ENCODE results near the gene DGKG.

Gene DGKG

GRCh38 chr3:186366206-186366605, 4.2 kb upstream of the DGKG start:
- DNase-seq, result no peak

DNA sequence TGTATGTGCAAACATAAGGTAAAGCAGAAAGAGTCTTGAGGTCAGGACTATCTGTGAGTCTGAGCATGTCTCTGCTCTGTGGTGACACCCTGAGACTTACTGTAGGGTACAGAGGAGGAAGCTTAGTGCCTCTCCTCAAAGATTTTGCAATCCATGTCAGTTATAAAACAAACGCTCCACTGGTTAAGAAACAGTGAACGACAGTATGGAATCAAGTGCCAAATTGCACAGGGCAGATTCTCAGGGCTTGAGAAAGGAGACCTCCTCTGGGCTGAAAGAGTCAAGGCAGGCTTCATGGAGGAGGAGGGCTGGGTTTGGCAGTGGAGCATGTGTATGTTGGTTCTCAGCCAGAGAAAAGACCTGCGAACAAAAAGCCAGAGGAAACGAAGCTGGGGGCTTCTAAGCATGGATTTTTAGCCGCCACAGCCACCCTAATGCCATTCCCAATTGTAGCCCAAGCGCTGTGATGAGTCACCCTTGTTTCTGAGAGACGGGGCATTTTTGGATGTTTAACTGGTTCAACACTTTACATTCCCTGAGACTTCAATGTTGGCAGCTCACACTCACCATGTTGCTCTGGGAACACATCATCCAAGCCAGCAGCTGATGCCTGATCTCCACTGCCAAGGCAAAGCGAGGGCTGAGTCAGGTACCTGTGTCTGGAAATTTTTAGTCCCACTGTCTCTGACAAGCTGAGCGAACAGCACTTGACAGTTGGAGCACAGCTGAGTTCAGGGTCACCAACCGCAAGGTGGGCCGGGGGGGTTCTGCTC, 3.4 kb upstream of the DGKG start:
- no peak for DNase-seq

DNA sequence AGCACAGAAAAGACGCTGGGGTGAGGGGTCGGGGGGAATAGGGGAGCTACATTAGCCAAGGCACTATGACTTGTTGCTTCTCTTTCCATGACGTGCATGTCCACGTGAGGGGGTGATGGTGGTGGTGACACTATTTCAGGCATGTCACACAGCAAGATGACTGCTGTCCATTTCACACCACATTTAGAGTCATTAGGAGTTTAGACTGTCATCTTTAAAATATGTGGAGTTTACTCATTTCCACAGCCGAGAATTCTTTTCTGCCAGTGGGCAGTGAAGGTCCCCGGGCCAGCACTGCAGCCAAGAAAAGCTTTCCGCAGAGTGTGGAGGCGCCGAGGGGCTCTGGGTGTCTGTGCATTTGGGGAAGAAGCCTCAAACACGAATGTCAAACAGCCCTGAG, 954 bp upstream of the DGKG start:
- DNase-seq, result no peak

DNA sequence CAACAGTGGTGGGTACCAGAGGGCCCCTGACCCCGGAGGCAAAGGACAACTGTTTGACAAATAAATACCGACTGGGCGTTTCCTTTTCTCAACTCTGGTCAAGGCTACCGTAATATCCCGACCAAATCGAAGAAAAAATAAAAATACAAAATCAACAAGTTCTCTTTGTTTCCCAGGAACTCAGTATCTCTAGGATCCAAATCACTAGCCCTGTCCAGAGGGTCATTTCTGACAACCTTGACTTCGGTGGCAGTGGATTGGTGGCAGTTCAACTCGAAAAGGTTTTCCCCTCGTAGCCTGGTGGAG, 456 bp upstream of the DGKG start:
- no peak for DNase-seq

- no peak for DNase-seq
These were observed 730 bp downstream of the DGKG start for GRCh38 chr3:186361246-186361761.

GRCh38 chr3:186360779-186361178, 1.3 kb downstream of the DGKG start:
- no peak for DNase-seq

DNA sequence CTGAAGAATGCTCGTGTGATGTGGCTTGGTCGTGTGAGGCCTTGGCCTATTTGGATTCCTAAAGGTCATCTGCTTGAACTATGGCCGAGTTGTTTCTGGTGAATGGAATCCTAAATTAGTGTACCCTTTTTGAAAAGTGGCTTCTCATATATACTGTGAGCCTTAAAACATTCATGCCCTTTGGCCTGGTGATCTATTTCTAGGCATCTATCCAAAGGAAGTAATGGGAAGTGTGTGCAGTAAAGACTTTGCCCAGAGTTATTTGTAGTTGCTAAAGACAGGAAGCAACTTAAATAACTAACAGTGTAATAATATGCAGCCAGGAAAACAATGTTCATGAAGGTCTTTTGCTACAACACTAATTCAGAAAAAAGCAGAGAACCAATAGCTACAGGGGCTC, 3.0 kb downstream of the DGKG start:
- no peak for DNase-seq

- no peak for DNase-seq
These were observed 5.9 kb downstream of the DGKG start for GRCh38 chr3:186356152-186356551.

DNA sequence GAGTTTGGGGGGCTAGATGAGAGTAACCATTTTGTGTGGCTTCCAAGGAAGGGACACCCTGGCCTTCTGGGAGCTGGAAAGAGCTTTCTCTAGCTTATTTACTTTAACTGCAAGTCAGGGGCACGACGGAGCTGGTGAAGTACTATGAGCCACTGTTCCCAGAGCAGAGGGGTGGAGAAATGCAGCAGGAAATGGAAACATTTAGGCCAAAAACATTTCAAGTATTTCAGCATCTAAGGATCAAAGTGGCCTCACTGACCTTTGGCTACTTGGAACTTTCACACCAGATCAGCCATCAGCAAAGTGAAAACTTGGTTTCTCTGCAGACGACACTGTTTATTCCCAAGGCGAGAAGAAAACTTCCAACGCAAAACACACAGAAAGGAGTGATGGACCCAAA, 7.9 kb downstream of the DGKG start:
- no peak for DNase-seq

DNA sequence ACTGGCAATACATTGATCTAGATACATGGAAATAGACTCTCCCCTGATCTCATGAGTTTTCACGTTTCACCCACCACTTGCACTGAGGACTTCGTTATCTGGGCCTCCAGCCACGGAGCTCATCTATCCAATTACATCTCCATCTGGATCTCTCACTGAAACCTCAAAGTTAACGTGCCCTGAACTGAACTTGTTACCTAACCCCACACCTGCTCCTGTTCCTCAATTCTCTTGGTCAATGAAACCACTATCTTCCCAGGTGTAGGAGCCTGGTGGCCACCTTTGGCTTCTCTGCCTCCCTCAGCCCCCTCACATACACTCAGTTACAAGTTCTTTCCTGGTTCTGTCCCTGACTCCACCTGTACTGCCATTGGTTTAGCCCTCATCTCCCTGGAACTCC, 9.7 kb downstream of the DGKG start:
- no peak for DNase-seq

DNA sequence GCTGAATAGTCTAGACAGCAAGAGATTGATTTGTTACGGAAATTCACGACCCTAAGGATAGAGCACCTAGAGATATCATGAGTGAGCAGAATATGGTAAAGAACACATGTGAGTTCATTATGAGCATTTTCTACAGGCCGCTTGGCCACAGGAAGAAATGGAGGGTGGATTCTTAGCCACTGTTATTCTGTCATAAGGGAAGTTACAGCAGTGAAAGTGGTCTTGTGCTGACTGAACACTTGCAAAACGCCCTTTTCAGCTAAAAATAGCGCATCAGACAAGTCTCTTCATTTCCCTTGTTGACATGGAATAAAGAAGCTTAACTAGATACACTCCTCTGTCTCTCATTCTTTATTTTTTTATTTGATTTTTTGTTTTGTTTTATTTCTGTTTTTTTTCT, 19.8 kb downstream of the DGKG start:
- DNase-seq, result peak; percentile 31

DNA sequence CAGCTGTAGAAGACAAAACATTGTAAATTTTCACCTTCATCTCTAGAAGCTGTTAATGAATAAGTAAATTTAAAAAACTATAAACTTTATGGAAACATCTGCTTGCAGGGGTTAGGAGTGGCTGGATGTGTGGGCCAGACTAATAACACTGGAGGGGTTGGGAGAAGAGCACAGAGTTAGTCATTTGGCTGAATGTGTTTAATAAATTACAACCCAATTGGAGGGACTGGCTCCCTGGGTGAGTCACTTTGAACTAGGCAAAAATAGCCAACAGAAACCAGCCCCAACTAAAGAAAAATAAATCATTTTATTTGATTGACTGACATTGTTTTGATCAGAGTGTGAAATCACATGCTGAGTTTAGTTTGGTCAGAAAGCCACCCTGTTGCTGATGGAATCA, 21.8 kb downstream of the DGKG start:
- no peak for DNase-seq

- DNase-seq, result no peak
These were observed 22.7 kb downstream of the DGKG start for GRCh38 chr3:186339180-186339918.

DNA sequence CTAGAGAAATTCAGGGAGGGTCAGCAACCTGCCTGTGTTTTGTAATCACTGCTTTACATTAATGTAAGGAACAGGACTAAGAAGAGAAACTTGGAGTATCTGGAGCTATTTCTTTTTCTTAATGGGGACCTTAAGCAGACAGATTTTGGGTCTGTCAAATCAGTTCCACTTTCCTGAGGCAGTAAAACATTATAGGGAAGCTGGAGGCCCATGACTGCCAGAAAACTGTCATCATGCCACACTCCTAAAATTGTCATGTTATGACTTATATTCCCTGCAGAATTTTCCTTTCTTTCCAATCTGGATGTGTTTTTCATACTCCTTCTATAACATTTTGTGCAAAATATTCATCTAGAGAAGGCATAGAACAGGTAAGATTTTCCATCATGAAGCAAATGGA, 28.8 kb downstream of the DGKG start:
- DNase-seq, result no peak

- no peak for DNase-seq
These were observed 31.1 kb downstream of the DGKG start for GRCh38 chr3:186330772-186331460.

GRCh38 chr3:186329589-186329988, 32.4 kb downstream of the DGKG start:
- DNase-seq, result no peak

- no peak for DNase-seq
These were observed 34.0 kb downstream of the DGKG start for GRCh38 chr3:186327912-186328487.

- DNase-seq, result no peak
These were observed 39.3 kb downstream of the DGKG start for GRCh38 chr3:186322761-186323160.

DNA sequence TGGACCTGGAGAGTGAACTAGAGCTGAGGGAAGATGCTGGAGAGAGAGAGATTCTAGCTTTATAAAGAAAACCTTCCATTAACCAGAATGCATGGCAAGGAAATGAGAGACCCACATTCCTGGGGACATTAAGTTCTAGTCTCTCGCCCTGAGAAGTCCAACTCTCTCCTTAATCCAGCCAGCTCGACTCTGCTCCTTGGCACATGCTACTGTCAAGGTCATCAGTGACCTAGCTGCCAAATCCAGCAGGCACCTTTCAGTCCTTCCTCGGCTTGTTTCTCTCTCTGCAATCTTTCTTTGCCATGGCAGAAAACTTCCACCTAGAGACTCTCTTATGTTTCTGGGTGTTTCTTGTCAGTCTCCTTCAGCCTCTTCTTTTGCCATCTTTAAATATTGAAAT, 40.3 kb downstream of the DGKG start:
- DNase-seq, result no peak

DNA sequence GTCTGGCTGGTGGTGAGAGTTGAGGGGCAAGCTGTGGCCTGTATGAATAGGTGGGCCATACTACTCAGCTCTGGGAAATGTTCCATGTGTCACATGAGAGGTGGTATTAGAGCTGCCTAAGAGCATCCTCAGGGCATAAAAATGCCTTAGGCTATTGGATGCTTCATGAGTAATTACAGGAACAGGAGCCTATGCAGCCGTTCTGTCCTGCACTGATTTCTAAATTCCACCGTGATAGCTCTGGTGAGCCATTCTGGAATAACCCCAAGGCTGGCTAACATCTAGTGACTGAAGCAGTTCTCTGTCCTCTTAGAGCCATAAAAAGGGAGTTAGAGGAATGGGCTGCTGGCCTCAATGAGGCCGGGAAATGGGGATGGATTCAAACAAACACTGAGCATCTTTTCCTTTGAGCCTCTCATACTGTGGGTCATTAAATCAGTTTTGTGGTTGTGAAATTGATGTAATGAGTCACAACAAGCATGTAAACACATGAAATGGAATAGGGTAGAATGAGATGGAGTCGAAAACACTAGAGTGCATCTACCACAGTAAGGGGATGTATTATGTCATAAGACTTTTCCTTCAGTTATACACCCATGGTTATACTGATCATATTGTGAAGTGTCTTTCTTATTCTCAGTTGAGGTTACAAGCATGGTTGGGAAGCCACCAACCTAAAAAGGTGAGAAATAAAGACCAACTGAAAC, 41.0 kb downstream of the DGKG start:
- DNase-seq, result no peak

DNA sequence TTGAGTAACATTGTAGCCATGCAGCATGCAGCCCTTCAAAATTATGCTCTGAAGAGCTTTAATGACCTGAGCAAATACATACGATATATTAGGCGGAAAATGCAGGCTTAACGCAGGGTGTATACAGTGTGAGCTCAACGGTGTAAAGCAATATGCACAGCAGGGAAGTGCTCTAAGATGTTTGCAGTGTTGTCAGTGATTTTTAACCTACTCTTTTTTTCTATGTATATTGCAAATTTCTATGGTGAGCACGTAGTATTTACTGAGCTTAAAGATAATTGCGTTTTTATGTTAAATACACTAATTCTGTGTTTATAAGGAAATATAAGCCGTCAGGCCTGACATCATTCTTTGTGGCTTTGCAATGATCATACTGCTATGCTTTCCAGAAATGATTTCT, 42.1 kb downstream of the DGKG start:
- DNase-seq, result no peak

GRCh38 chr3:186318135-186318534, 43.9 kb downstream of the DGKG start:
- no peak for DNase-seq

GRCh38 chr3:186317478-186317877, 44.6 kb downstream of the DGKG start:
- DNase-seq, result no peak
